Activated CD4-positive, alpha-beta T cell treated with anti-CD3 and anti-CD28 coated beads, Interleukin-2, amount 10 ng/mL, durations not matched to agents 7 days and 5 days (primary cell): ENCODE data around the gene SYT1. TPM values are rescaled to one million over a fixed set of nuclear protein-coding genes. Genes with fewer than 3 reads are reported as not detected.
"Not testable (repeated sequence)": the region's sequence is repeated elsewhere in the genome, so short reads cannot be mapped to it uniquely, and the experiment has no call there.

Experiments
- CTCF ChIA-PET: fragments of 350-600 bp; sonication (Branson Sonifier 250); formaldehyde crosslinking; loops from one replicate; lab custom pipeline; 2021; ENCODE audit warnings: antibody characterized with exemption; lab: Charles Lee
- POLR2A ChIA-PET: fragments of 350-600 bp; sonication (Branson Sonifier 250); formaldehyde crosslinking; loops from one replicate; lab custom pipeline; 2021; ENCODE audit warnings: antibody characterized with exemption; lab: Charles Lee
- DNase-seq: peaks from one replicate; pipeline ENCODE4 v3.0.0-alpha.2; 2020
- H3K27ac Mint-ChIP-seq: one replicate; pipeline ENCODE4 v1.8.0; 2021; ENCODE audit warnings: mild to moderate bottlenecking, moderate library complexity, mixed read lengths
- H3K27me3 Mint-ChIP-seq: one replicate; pipeline ENCODE4 v1.8.0; 2021; ENCODE audit warnings: mixed read lengths
- H3K36me3 Mint-ChIP-seq: one replicate; pipeline ENCODE4 v1.8.0; 2021; ENCODE audit warnings: low read depth, mixed read lengths
- H3K4me1 Mint-ChIP-seq: one replicate; pipeline ENCODE4 v1.8.0; 2021; ENCODE audit warnings: mixed read lengths
- H3K4me3 Mint-ChIP-seq: one replicate; pipeline ENCODE4 v1.8.0; 2021; ENCODE audit warnings: mild to moderate bottlenecking, moderate library complexity, mixed read lengths
- H3K9me3 Mint-ChIP-seq: one replicate; pipeline ENCODE4 v1.8.0; 2021; ENCODE audit warnings: mixed read lengths
- total RNA-seq, 2 experiments: library from RNA; stranded (reverse); gene quantifications; one replicate each; pipeline ENCODE4 v1.2.3, GENCODE V29; 2021

The SYT1 gene
- total RNA-seq, 2 experiments from 2014 or later, result not detected

GRCh38 chr12:79016181-79016580 lies 151.6 kb downstream of the SYT1 start:
- Mint-ChIP-seq H3K36me3 (no peaks in the 10 kb centered on the region), H3K27ac (no peak overlapping the region), H3K27me3 (no peaks in the 10 kb centered on the region), H3K9me3 (peaks cover 3% of the 10 kb centered on the region), H3K4me1 (no peaks in the 10 kb centered on the region), H3K4me3 (no peak overlapping the region)
- POLR2A ChIA-PET, result no interaction called here
- DNase-seq, result no peak
- CTCF ChIA-PET, result interaction anchor here (0.5 kb wide), 1 partner anchor 13 kb away, joined by 3 read pairs; no protein-coding TSS in a partner anchor

GRCh38 chr12:79019672-79020071 lies 155.1 kb downstream of the SYT1 start:
- no peaks in the 10 kb centered on the region for H3K36me3 Mint-ChIP-seq
- ChIA-PET CTCF (no interaction called here), POLR2A (no interaction called here)
- no peaks in the 10 kb centered on the region for H3K27me3 Mint-ChIP-seq
- no peak for DNase-seq
- peaks cover 3% of the 10 kb centered on the region for H3K9me3 Mint-ChIP-seq
- no peak overlapping the region for H3K4me3 Mint-ChIP-seq
- H3K4me1 Mint-ChIP-seq, result no peaks in the 10 kb centered on the region
- H3K27ac Mint-ChIP-seq, result no peak overlapping the region

- Mint-ChIP-seq H3K4me1 (no peaks in the 10 kb centered on the region), H3K36me3 (no peaks in the 10 kb centered on the region), H3K27ac (no peak overlapping the region), H3K9me3 (peaks cover 3% of the 10 kb centered on the region), H3K4me3 (no peak overlapping the region), H3K27me3 (no peaks in the 10 kb centered on the region)
- ChIA-PET POLR2A (no interaction called here), CTCF (no interaction called here)
- DNase-seq, result no peak
Measured at GRCh38 chr12:79020106-79020505, 155.5 kb downstream of the SYT1 start.

- CTCF ChIA-PET, result no interaction called here
- Mint-ChIP-seq H3K27ac (no peak overlapping the region), H3K4me1 (no peaks in the 10 kb centered on the region), H3K9me3 (peaks cover 3% of the 10 kb centered on the region), H3K27me3 (no peaks in the 10 kb centered on the region), H3K36me3 (no peaks in the 10 kb centered on the region), H3K4me3 (no peak overlapping the region)
- DNase-seq, result no peak
- POLR2A ChIA-PET, result no interaction called here
Measured at GRCh38 chr12:79021021-79021420, 156.4 kb downstream of the SYT1 start.

- Mint-ChIP-seq H3K9me3 (no peaks in the 10 kb centered on the region), H3K4me1 (no peaks in the 10 kb centered on the region), H3K4me3 (no peak overlapping the region), H3K27me3 (no peaks in the 10 kb centered on the region), H3K27ac (no peak overlapping the region), H3K36me3 (no peaks in the 10 kb centered on the region)
- ChIA-PET CTCF (no interaction called here), POLR2A (no interaction called here)
- DNase-seq, result no peak
Measured at GRCh38 chr12:79023261-79023660, 158.7 kb downstream of the SYT1 start.

GRCh38 chr12:79023784-79024183 lies 159.2 kb downstream of the SYT1 start:
- Mint-ChIP-seq H3K4me3 (no peak overlapping the region), H3K36me3 (no peaks in the 10 kb centered on the region), H3K27ac (no peak overlapping the region), H3K4me1 (no peaks in the 10 kb centered on the region), H3K9me3 (no peaks in the 10 kb centered on the region), H3K27me3 (no peaks in the 10 kb centered on the region)
- no peak for DNase-seq
- CTCF ChIA-PET, result no interaction called here
- POLR2A ChIA-PET, result no interaction called here

GRCh38 chr12:79033788-79034187 lies 169.2 kb downstream of the SYT1 start:
- Mint-ChIP-seq H3K4me1 (no peaks in the 10 kb centered on the region), H3K9me3 (no peaks in the 10 kb centered on the region)

GRCh38 chr12:79044748-79045147 lies 180.2 kb downstream of the SYT1 start:
- H3K9me3 Mint-ChIP-seq, H3K4me3 Mint-ChIP-seq, H3K27ac Mint-ChIP-seq, DNase-seq, CTCF ChIA-PET, H3K36me3 Mint-ChIP-seq, POLR2A ChIA-PET, H3K4me1 Mint-ChIP-seq, H3K27me3 Mint-ChIP-seq: not testable (repeated sequence)

More at GRCh38 chr12:79033788-79034187, 169.2 kb downstream of the SYT1 start:
- Mint-ChIP-seq H3K27ac (no peak overlapping the region), H3K27me3 (no peaks in the 10 kb centered on the region), H3K4me3 (no peak overlapping the region), H3K36me3 (no peaks in the 10 kb centered on the region)
- ChIA-PET CTCF (no interaction called here), POLR2A (no interaction called here)
- DNase-seq, result no peak

GRCh38 chr12:79045149-79045703 lies 180.7 kb downstream of the SYT1 start:
- H3K4me1 Mint-ChIP-seq, H3K36me3 Mint-ChIP-seq, H3K27ac Mint-ChIP-seq, POLR2A ChIA-PET, H3K27me3 Mint-ChIP-seq, H3K4me3 Mint-ChIP-seq, DNase-seq, CTCF ChIA-PET, H3K9me3 Mint-ChIP-seq: not testable (repeated sequence)

- Mint-ChIP-seq H3K4me3 (no peak overlapping the region), H3K9me3 (peaks cover 4% of the 10 kb centered on the region), H3K27me3 (no peaks in the 10 kb centered on the region), H3K4me1 (no peaks in the 10 kb centered on the region), H3K27ac (no peak overlapping the region), H3K36me3 (no peaks in the 10 kb centered on the region)
- POLR2A ChIA-PET, result no interaction called here
- no peak for DNase-seq
- CTCF ChIA-PET, result no interaction called here
Measured at GRCh38 chr12:79046021-79046420, 181.4 kb downstream of the SYT1 start.

GRCh38 chr12:79048962-79049361 lies 184.4 kb downstream of the SYT1 start:
- Mint-ChIP-seq H3K27ac (no peak overlapping the region), H3K9me3 (peaks cover 4% of the 10 kb centered on the region), H3K4me3 (no peak overlapping the region), H3K36me3 (no peaks in the 10 kb centered on the region), H3K4me1 (no peaks in the 10 kb centered on the region), H3K27me3 (no peaks in the 10 kb centered on the region)
- ChIA-PET POLR2A (no interaction called here), CTCF (no interaction called here)
- DNase-seq, result no peak

GRCh38 chr12:79053394-79053793 lies 188.8 kb downstream of the SYT1 start:
- no peaks in the 10 kb centered on the region for H3K4me1 Mint-ChIP-seq
- ChIA-PET POLR2A (no interaction called here), CTCF (no interaction called here)
- H3K4me3 Mint-ChIP-seq, result no peak overlapping the region
- DNase-seq, result no peak
- no peaks in the 10 kb centered on the region for H3K36me3 Mint-ChIP-seq
- H3K27ac Mint-ChIP-seq, result no peak overlapping the region
- H3K9me3 Mint-ChIP-seq, result no peaks in the 10 kb centered on the region
- H3K27me3 Mint-ChIP-seq, result no peaks in the 10 kb centered on the region

GRCh38 chr12:79055926-79056674 lies 191.5 kb downstream of the SYT1 start:
- Mint-ChIP-seq H3K4me1 (no peaks in the 10 kb centered on the region), H3K9me3 (no peaks in the 10 kb centered on the region), H3K27me3 (no peaks in the 10 kb centered on the region), H3K36me3 (no peaks in the 10 kb centered on the region), H3K4me3 (no peak overlapping the region), H3K27ac (no peak overlapping the region)
- no peak for DNase-seq
- ChIA-PET POLR2A (no interaction called here), CTCF (no interaction called here)

GRCh38 chr12:79056775-79057174 lies 192.2 kb downstream of the SYT1 start:
- H3K27me3 Mint-ChIP-seq, result no peaks in the 10 kb centered on the region
- no peak overlapping the region for H3K27ac Mint-ChIP-seq
- no peak for DNase-seq
- H3K4me3 Mint-ChIP-seq, result no peak overlapping the region
- H3K9me3 Mint-ChIP-seq, result no peaks in the 10 kb centered on the region
- no peaks in the 10 kb centered on the region for H3K4me1 Mint-ChIP-seq
- ChIA-PET POLR2A (no interaction called here), CTCF (no interaction called here)
- no peaks in the 10 kb centered on the region for H3K36me3 Mint-ChIP-seq
